GM10248 (cell line): ENCODE results near the gene CACNA1S.

ENCODE experiments used
- CTCF ChIA-PET: fragments of 300-600 bp; sonication (Branson Sonifier 250); formaldehyde crosslinking; extraction: SDS; loops from one replicate; lab custom pipeline; 2021; ENCODE audit warnings: antibody characterized with exemption; lab: Yijun Ruan, JAX
- POLR2A ChIA-PET: fragments of 350-650 bp; sonication (Branson Sonifier 250); formaldehyde crosslinking; extraction: SDS; loops from one replicate; lab custom pipeline; 2020; ENCODE audit warnings: antibody characterized with exemption; lab: Yijun Ruan, JAX
- DNase-seq: peaks from one replicate; pipeline ENCODE4 v3.0.0; 2012; ENCODE audit errors: extremely low spot score
- CTCF ChIP-seq: IDR thresholded peaks from 2 replicates; pipeline ENCODE4 v1.5.1; 2012; ENCODE audit warnings: mild to moderate bottlenecking, low read depth; ENCODE audit errors: extremely low read depth, missing control alignments, control extremely low read depth

CACNA1S gene

GRCh38 chr1:201042779-201043461 lies 69.3 kb downstream of the CACNA1S start:
- CTCF ChIA-PET = interaction anchor here (0.7 to 11.2 kb wide), 26 partner anchors 8 to 484 kb away, joined by 3 to 182 read pairs (median 3); partner anchors contain the start of genes INAVA and KIF21B
- DNase-seq = peak; percentile 79
- POLR2A ChIA-PET = no interaction called here
- TF ChIP-seq CTCF = peak; percentile 94

GRCh38 chr1:201041011-201041410 lies 71.2 kb downstream of the CACNA1S start:
- POLR2A ChIA-PET = no interaction called here
- no peak for TF ChIP-seq CTCF

GRCh38 chr1:201039876-201040275 lies 72.3 kb downstream of the CACNA1S start:
- ChIA-PET POLR2A (no interaction called here), CTCF (interaction anchor here (1.5 to 11.2 kb wide), 6 partner anchors 10 to 417 kb away, joined by 3 to 182 read pairs (median 8); partner anchors contain the start of gene KIF21B)
- no peak for TF ChIP-seq CTCF
- no peak for DNase-seq

More at GRCh38 chr1:201041011-201041410, 71.2 kb downstream of the CACNA1S start:
- CTCF ChIA-PET = interaction anchor here (1.0 to 11.2 kb wide), 11 partner anchors 12 to 482 kb away, joined by 3 to 182 read pairs (median 5); partner anchors contain the start of gene KIF21B
- DNase-seq = no peak

- no peak for DNase-seq
- CTCF ChIA-PET = interaction anchor here (0.7 to 11.2 kb wide), 7 partner anchors 10 to 480 kb away, joined by 3 to 182 read pairs (median 7); partner anchors contain the start of gene KIF21B
- POLR2A ChIA-PET = no interaction called here
- no peak for TF ChIP-seq CTCF
Observed at GRCh38 chr1:201039418-201039817, 72.8 kb downstream of the CACNA1S start.

GRCh38 chr1:201038186-201038876 lies 73.9 kb downstream of the CACNA1S start:
- ChIA-PET POLR2A (interaction anchor here (0.6 kb wide), 1 partner anchor 173 kb away, joined by 5 read pairs; no protein-coding TSS in a partner anchor), CTCF (interaction anchor here (0.7 to 11.2 kb wide), 8 partner anchors 9 to 479 kb away, joined by 3 to 182 read pairs (median 6); partner anchors contain the start of gene KIF21B)
- DNase-seq = no peak
- no peak for TF ChIP-seq CTCF

- ChIA-PET CTCF (interaction anchor here (1.0 to 11.2 kb wide), 6 partner anchors 12 to 64 kb away, joined by 3 to 182 read pairs (median 6); partner anchors contain the start of gene KIF21B), POLR2A (no interaction called here)
- DNase-seq = no peak
- TF ChIP-seq CTCF = no peak
Observed at GRCh38 chr1:201036188-201036842, 75.9 kb downstream of the CACNA1S start.
